HTERT RPE-1 (cell line): ENCODE data around the gene PRAC1.

Experiments
- in situ Hi-C: fragments of 300-500 bp; cut with MboI; formaldehyde crosslinking; loops from 4 replicates; pipeline ENCODE4 v1.14.3; 2020; ENCODE audit warnings: low sequenced_read_pairs

PRAC1 gene

GRCh38 chr17:48747445-48748363, 25.4 kb upstream of the PRAC1 start:
- in situ Hi-C loops: no loop called here

- in situ Hi-C loops: no loop called here
These were observed 24.7 kb upstream of the PRAC1 start for GRCh38 chr17:48746916-48747444.

- in situ Hi-C loops: no loop called here
These were observed 23.3 kb upstream of the PRAC1 start for GRCh38 chr17:48745381-48746275.

GRCh38 chr17:48740537-48740936, 18.2 kb upstream of the PRAC1 start:
- in situ Hi-C loops: no loop called here

GRCh38 chr17:48738803-48739526, 16.6 kb upstream of the PRAC1 start:
- in situ Hi-C loops: no loop called here

GRCh38 chr17:48738424-48738802, 16.1 kb upstream of the PRAC1 start:
- in situ Hi-C loops: no loop called here

GRCh38 chr17:48737330-48738043, 15.2 kb upstream of the PRAC1 start:
- in situ Hi-C loops: no loop called here

- in situ Hi-C loops: no loop called here
These were observed 12.7 kb upstream of the PRAC1 start for GRCh38 chr17:48735062-48735351.

GRCh38 chr17:48734333-48735061, 12.2 kb upstream of the PRAC1 start:
- in situ Hi-C loops: no loop called here

GRCh38 chr17:48733632-48734328, 11.5 kb upstream of the PRAC1 start:
- in situ Hi-C loops: no loop called here

- in situ Hi-C loops: no loop called here
These were observed 10.6 kb upstream of the PRAC1 start for GRCh38 chr17:48732688-48733629.

- in situ Hi-C loops: no loop called here
These were observed 9.0 kb upstream of the PRAC1 start for GRCh38 chr17:48731355-48731754.

GRCh38 chr17:48730240-48730550, 7.9 kb upstream of the PRAC1 start:
- in situ Hi-C loops: no loop called here

GRCh38 chr17:48729335-48730239, 7.3 kb upstream of the PRAC1 start:
- in situ Hi-C loops: no loop called here

- in situ Hi-C loops: no loop called here
These were observed 6.2 kb upstream of the PRAC1 start, which contains the start of gene HOXB13 for GRCh38 chr17:48728232-48729231. TSS of gene HOXB13 (minus strand) at chr17:48728750. CDS start at chr17:48728593, 157 bp downstream.
